ENCODE data around the gene GALNTL6.

Gene GALNTL6

DNA sequence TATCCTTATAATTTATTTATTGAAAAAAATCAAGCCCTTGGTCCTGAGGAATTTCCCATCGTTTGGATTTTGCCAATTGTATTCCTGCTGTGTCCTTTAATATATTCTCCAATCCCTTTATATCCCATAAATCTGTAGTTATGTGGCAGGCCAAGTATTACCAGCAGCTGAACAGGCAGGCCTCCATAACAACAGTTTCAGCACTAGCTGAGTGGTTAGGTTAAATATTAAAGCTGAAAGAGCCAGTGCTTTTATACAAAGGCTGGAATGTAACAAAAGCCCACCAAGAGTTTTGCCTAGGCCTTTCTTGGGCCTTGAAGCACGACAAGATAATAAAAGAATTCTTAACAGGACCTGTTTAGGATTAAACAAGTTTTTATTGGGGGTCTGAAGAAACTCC, 988.8 kb downstream of the GALNTL6 start:
- TF ChIP-seq, protein P1, sequence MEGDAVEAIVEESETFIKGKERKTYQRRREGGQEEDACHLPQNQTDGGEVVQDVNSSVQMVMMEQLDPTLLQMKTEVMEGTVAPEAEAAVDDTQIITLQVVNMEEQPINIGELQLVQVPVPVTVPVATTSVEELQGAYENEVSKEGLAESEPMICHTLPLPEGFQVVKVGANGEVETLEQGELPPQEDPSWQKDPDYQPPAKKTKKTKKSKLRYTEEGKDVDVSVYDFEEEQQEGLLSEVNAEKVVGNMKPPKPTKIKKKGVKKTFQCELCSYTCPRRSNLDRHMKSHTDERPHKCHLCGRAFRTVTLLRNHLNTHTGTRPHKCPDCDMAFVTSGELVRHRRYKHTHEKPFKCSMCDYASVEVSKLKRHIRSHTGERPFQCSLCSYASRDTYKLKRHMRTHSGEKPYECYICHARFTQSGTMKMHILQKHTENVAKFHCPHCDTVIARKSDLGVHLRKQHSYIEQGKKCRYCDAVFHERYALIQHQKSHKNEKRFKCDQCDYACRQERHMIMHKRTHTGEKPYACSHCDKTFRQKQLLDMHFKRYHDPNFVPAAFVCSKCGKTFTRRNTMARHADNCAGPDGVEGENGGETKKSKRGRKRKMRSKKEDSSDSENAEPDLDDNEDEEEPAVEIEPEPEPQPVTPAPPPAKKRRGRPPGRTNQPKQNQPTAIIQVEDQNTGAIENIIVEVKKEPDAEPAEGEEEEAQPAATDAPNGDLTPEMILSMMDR (conservative IDR thresholded peaks at IDR 0.05) = no peak

DNA sequence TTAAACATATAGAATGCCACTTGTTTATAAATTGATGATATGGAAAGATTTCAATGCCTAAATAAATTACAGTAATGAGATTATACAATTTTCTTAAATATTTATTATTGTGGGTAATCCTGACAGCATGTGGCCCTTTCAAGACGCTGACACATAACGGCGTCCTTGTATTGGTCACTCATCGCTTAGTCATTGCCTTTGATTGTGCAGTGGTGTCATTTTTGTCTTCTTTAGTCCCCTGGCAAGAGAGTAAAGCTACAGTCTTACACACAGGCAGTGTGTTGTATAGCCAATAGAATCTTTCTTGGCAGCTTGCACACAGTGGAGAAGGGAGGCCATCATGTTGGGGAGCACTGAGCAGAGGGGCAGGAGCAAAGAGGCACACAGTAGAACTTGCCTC, 993.6 kb downstream of the GALNTL6 start:
- TF ChIP-seq, protein P1 (conservative IDR thresholded peaks at IDR 0.05) = no peak
- H3K27ac ChIP-seq = no peak overlapping the region

More for the DNA sequence above, 988.8 kb downstream of the GALNTL6 start:
- no peak overlapping the region for H3K27ac ChIP-seq

DNA sequence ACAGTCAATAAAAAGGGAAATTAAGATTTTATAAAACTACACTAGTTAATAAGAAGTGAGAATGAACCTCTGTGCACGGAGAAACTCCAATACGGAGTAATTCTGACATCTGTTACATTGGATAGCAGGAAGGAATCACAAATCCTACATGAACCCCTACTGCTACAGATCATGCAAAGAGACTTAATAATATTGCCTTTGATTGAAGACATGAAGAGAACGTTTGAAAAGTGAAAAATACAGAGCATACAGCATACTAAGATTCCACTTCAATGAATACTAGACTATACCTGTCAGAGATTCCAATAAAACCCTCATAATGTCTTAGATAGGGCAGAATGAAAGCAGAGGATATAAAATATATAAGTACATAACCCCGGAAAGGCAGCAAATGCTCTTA, 995.0 kb downstream of the GALNTL6 start:
- TF ChIP-seq, protein P1 (conservative IDR thresholded peaks at IDR 0.05) = no peak
- no peak overlapping the region for H3K27ac ChIP-seq

DNA sequence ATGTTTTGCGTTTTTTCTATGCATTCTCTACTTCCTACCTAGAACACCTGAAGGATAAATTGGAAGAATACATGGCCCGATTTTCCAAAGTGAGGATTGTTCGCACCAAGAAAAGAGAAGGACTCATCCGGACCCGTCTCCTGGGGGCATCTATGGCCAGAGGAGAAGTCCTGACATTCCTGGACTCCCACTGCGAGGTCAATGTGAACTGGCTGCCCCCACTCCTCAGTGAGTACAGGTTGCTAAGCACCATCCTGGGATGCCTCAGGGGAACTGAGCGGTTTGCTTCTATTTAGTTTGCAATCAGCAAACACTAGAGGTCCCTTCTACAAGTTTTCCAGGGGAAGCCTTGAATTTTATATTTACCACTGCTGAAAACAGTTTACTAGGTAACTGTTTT, 996.1 kb downstream of the GALNTL6 start:
- TF ChIP-seq, protein P1 (conservative IDR thresholded peaks at IDR 0.05) = no peak
- H3K27ac ChIP-seq = no peak overlapping the region

DNA sequence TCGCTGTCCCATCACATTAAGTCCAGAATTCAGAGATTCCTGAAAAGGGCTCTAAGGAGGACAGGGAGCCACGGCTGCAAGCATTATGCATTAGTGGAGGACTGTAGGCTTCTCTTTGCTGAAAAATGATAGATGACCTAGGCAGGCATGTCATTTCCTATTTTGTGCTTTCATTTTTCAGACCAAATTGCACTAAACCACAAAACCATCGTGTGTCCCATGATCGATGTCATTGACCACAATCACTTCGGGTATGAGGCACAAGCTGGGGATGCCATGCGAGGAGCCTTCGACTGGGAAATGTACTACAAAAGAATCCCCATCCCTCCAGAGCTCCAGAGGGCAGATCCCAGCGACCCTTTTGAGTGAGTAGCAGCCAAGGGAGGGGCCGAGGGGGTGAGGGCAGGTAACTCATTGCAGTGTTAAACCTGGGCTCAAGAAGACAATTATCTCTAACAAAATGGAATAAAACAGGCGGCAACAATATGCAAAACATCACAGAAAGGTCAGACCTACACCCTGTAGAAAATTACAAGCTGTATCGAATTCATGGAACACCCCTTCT, 1000.2 kb downstream of the GALNTL6 start:
- TF ChIP-seq, protein P1 (conservative IDR thresholded peaks at IDR 0.05) = no peak

DNA sequence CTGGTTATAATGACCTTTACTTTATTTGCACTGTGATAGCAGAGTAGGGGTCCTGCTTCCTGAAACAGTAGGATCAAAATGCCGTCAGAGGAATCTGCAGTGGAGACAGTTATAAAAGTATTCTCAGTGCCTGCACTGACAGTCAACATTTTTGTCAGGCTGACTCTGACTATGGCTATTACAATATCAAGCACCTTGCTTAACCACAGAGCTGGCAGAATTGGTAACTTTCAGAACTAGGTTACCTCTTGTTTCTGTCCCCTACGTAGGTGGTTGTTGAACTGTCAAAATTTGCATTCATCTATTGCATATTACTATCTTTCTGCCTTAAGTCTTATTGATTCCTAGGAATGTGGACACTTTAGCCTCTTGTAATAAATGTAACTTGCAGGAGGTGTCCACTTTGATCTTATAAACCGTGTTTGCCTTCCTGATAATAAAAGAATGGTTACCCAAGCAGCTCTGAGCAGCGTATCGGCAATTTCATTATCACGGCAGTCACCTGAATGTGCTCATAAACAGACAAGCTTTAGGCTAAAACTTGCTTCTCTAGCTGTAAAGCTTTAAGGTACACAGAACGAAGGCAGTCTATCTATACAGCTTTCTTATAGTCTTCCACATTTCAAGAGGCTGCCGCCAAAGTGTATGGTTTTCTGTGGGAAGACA, 1002.4 kb downstream of the GALNTL6 start:
- TF ChIP-seq, protein P1 (conservative IDR thresholded peaks at IDR 0.05) = no peak
- no peak overlapping the region; the same call in 1 of the 2 replicates for H3K27ac ChIP-seq

More for the DNA sequence above, 1000.2 kb downstream of the GALNTL6 start:
- no peak overlapping the region for H3K27ac ChIP-seq

DNA sequence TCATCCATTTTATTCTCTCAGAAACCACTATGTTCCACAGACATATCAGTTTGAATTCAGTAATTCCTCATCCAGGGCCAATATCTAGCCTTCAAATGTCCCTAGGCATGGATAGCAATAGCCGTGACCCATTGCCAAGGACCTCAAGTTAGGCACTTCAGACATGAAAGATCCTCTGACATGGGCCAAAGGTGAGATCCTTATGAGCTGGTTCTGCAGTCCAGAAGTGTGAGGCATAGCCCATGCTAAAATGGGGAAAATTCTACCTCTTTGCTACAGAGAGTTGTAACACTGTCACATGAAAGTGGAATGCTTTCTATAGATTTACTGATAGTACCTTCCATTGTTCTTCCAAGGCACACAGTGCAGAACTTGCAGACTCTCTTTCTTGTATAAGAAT, 1005.7 kb downstream of the GALNTL6 start:
- TF ChIP-seq, protein P1 (conservative IDR thresholded peaks at IDR 0.05) = no peak
- no peak overlapping the region for H3K27ac ChIP-seq

Data from VCaP (cell line).